HepG2 (cell line): ENCODE results near the gene WDR19. TPM values are rescaled to one million over a fixed set of nuclear protein-coding genes. Genes with fewer than 3 reads are reported as not detected.

Source experiments
- ATAC-seq: fragments of 200-7000 bp; cut with Tn5 transposase; 3 replicates; pipeline ENCODE4 v1.9.1; 2020; ENCODE audit warnings: mild to moderate bottlenecking, moderate library complexity
- BruUV-seq: library from RNA; stranded (reverse); fragments of 400-500 nt; replicated peaks from 2 replicates; lab custom pipeline; 2021; lab: Mats Ljungman, UMichigan
- CTCF ChIA-PET: fragments of 300-600 bp; formaldehyde crosslinking; extraction: SDS; loops from one replicate; lab custom pipeline; 2021; ENCODE audit warnings: low total read pairs, inconsistent platforms, low intra/inter-chr PET ratio; lab: Yijun Ruan, JAX
- POLR2A ChIA-PET: fragments of 350-600 bp; sonication (Branson Sonifier 250); formaldehyde crosslinking; loops from one replicate; lab custom pipeline; 2020; ENCODE audit warnings: antibody characterized with exemption, inconsistent platforms; lab: Yijun Ruan, JAX
- DNase-seq: peaks from one replicate; pipeline ENCODE4 v3.0.0-alpha.2; 2015; ENCODE audit warnings: low spot score
- FAIRE-seq: peaks from 3 replicates; lab custom pipeline; 2011; peaks lifted over from hg19 to GRCh38; lab: Jason Lieb, UNC
- H2AFZ ChIP-seq: one replicate; pipeline ENCODE4 v1.6.1; 2011; ENCODE audit warnings: low read length, inconsistent platforms
- H3K27ac ChIP-seq: fragments of 300-600 bp; 3 replicates; pipeline ENCODE4 v1.8.0; 2011; ENCODE audit warnings: mixed run types, mild to moderate bottlenecking, mixed read lengths, low read length, inconsistent platforms; ENCODE audit not compliant: insufficient read depth; ENCODE audit errors: extremely low read length
- H3K27me3 ChIP-seq, 2 experiments: fragments of 200-600 bp in 1 of 2; 2 replicates in 1 of 2; 3 replicates in 1 of 2; pipeline versions ENCODE4 v1.6.0 to v1.8.0; 2011; ENCODE audit warnings: low read length in 2 of 2, mild to moderate bottlenecking in 2 of 2, moderate library complexity in 2 of 2, inconsistent platforms in 1 of 2; ENCODE audit not compliant: insufficient read depth in 2 of 2, control insufficient read depth in 1 of 2
- H3K36me3 ChIP-seq, 2 experiments: fragments of 200-600 bp in 1 of 2; replicated peaks in 1 of 2; 2 replicates in 1 of 2; 3 replicates in 1 of 2; pipeline versions ENCODE4 v1.5.1 to v1.8.0; 2011; ENCODE audit warnings: low read length in 2 of 2, inconsistent platforms in 1 of 2; ENCODE audit not compliant: insufficient read depth in 2 of 2, control insufficient read depth in 1 of 2
- H3K4me1 ChIP-seq: 2 replicates; pipeline ENCODE4 v1.5.1; 2012; ENCODE audit warnings: low read length, inconsistent platforms; ENCODE audit not compliant: insufficient read depth
- H3K4me2 ChIP-seq: 2 replicates; pipeline ENCODE4 v1.6.0; 2011; ENCODE audit warnings: low read depth, low read length, inconsistent platforms
- H3K4me3 ChIP-seq, 3 experiments: fragments of 200-600 bp in 1 of 3; sonication (generic), shearing (Covaris generic) in 1 of 3; replicated peaks in 1 of 3; 2 replicates each; pipeline ENCODE4 v1.5.1; 2011 to 2016; ENCODE audit warnings: low read length in 3 of 3, inconsistent platforms in 2 of 3, low read depth in 2 of 3, mild to moderate bottlenecking in 2 of 3, control low read depth in 1 of 3, mixed read lengths in 1 of 3; ENCODE audit not compliant: insufficient read depth in 1 of 3
- H3K79me2 ChIP-seq: one replicate; pipeline ENCODE4 v1.6.1; 2011; ENCODE audit warnings: low read length, inconsistent platforms; ENCODE audit not compliant: insufficient read depth
- H3K9ac ChIP-seq: 2 replicates; pipeline ENCODE4 v1.6.0; 2011; ENCODE audit warnings: mild to moderate bottlenecking, low read depth, low read length, inconsistent platforms; ENCODE audit not compliant: insufficient read depth
- H3K9me3 ChIP-seq: 2 replicates; pipeline ENCODE4 v1.5.1; 2012; ENCODE audit warnings: mild to moderate bottlenecking, low read length
- H4K20me1 ChIP-seq: 2 replicates; pipeline ENCODE4 v1.6.0; 2011; ENCODE audit warnings: inconsistent platforms, mild to moderate bottlenecking, low read length, moderate library complexity; ENCODE audit not compliant: insufficient read depth
- ATF3 ChIP-seq: sonication (generic); formaldehyde crosslinking; IDR thresholded peaks from 2 replicates; pipeline ENCODE4 v1.4.0; 2020; ENCODE audit warnings: missing genetic modification reagents
- ATF7 ChIP-seq, 2 experiments: fragments of 450-650 bp in 1 of 2; sonication (generic) in 1 of 2; formaldehyde crosslinking in 1 of 2; IDR thresholded peaks; 2 replicates each; pipeline versions ENCODE4 v1.4.0 to v1.6.1; 2016 to 2020; ENCODE audit warnings: antibody characterized with exemption in 1 of 2, mild to moderate bottlenecking in 1 of 2, missing genetic modification reagents in 1 of 2
- BATF2 ChIP-seq: sonication (generic); formaldehyde crosslinking; IDR thresholded peaks from 2 replicates; pipeline ENCODE4 v1.8.0; 2022; ENCODE audit warnings: mild to moderate bottlenecking, missing genetic modification reagents, moderate library complexity
- CHD4 ChIP-seq: fragments of 200-600 bp; sonication (generic); IDR thresholded peaks from 2 replicates; pipeline ENCODE4 v1.7.0; 2017; ENCODE audit warnings: mild to moderate bottlenecking, low read length, borderline replicate concordance
- ETV6 ChIP-seq: sonication (generic); formaldehyde crosslinking; conservative IDR thresholded peaks from 2 replicates; pipeline ENCODE4 v1.4.0; 2020; ENCODE audit warnings: missing genetic modification reagents
- NCOA2 ChIP-seq: sonication (generic); formaldehyde crosslinking; IDR thresholded peaks from 2 replicates; pipeline ENCODE4 v1.8.0; 2022; ENCODE audit warnings: inconsistent platforms
- NFE2L2 ChIP-seq: fragments of 150-350 bp; IDR thresholded peaks from 2 replicates; pipeline ENCODE4 v1.6.1; 2014; ENCODE audit warnings: low read length
- PAF1 ChIP-seq: IDR thresholded peaks from 2 replicates; pipeline ENCODE4 v1.6.1; 2016; ENCODE audit warnings: missing genetic modification reagents, missing compliant biosample characterization
- PHB2 ChIP-seq: fragments of 450-650 bp; IDR thresholded peaks from 2 replicates; pipeline ENCODE4 v1.6.1; 2018; ENCODE audit not compliant: partially characterized antibody
- SIN3A ChIP-seq: IDR thresholded peaks from 2 replicates; pipeline ENCODE4 v1.6.1; 2011; ENCODE audit warnings: low read depth, mild to moderate bottlenecking, control low read depth, low read length, borderline replicate concordance
- TCF7L2 ChIP-seq: IDR thresholded peaks from 2 replicates; pipeline ENCODE4 v1.6.1; 2011; ENCODE audit warnings: mild to moderate bottlenecking, low read depth, low read length, moderate library complexity
- TEAD3 ChIP-seq: optimal IDR thresholded peaks from 2 replicates; pipeline ENCODE3; 2016; ENCODE audit warnings: borderline replicate concordance
- ZBTB49 ChIP-seq: sonication (generic); formaldehyde crosslinking; IDR thresholded peaks from 2 replicates; pipeline ENCODE4 v1.4.0; 2020; ENCODE audit warnings: missing genetic modification reagents, borderline replicate concordance
- ZNF143 ChIP-seq: sonication (generic); formaldehyde crosslinking; IDR thresholded peaks from 2 replicates; pipeline ENCODE4 v1.4.0; 2020; ENCODE audit warnings: missing genetic modification reagents
- ZNF225 ChIP-seq: sonication (generic); formaldehyde crosslinking; IDR thresholded peaks from 2 replicates; pipeline ENCODE4 v1.4.0; 2020; ENCODE audit warnings: mild to moderate bottlenecking, missing genetic modification reagents
- ZNF329 ChIP-seq: sonication (generic); formaldehyde crosslinking; IDR thresholded peaks from 2 replicates; pipeline ENCODE4 v1.9.0; 2021; ENCODE audit warnings: low read depth, mild to moderate bottlenecking, missing genetic modification reagents
- ZNF570 ChIP-seq: sonication (generic); formaldehyde crosslinking; IDR thresholded peaks from 2 replicates; pipeline ENCODE4 v1.4.0; 2020; ENCODE audit warnings: mild to moderate bottlenecking, missing genetic modification reagents, borderline replicate concordance
- ZNF83 ChIP-seq: sonication (generic); formaldehyde crosslinking; IDR thresholded peaks from 2 replicates; pipeline ENCODE4 v1.4.0; 2020; ENCODE audit warnings: missing genetic modification reagents, mild to moderate bottlenecking, borderline replicate concordance
- in situ Hi-C: cut with HindIII; loops from 2 replicates; pipeline ENCODE4 v1.10.0; 2017; ENCODE audit warnings: low pct_unique_long_range_greater_than_20kb; ENCODE audit not compliant: extremely low pct_ligation_motif_present
- intact Hi-C: fragments of 100-400 bp; cut with micrococcal nuclease; formaldehyde crosslinking; loops from one replicate; pipeline ENCODE4 v1.10.0; 2022; ENCODE audit not compliant: unreplicated experiment
- polyA plus RNA-seq, 8 experiments: library from polyadenylated mRNA; depleted of rRNA in 3 of 8; stranded (reverse) in 7 of 8; unstranded in 1 of 8; fragments of >200 nt; fragmentation: Illumina TruSeq in 4 of 8; extraction: Trizol in 4 of 8; gene quantifications; 2 replicates each; pipeline versions ENCODE4 v1.2.1 to v1.2.3, GENCODE V29; 2011 to 2016; ENCODE audit warnings: low read depth in 4 of 8, missing spikeins in 1 of 8, mixed read lengths in 1 of 8; ENCODE audit not compliant: insufficient read depth in 1 of 8
- total RNA-seq, 5 experiments: library from RNA; depleted of rRNA; stranded (reverse); fragments of >200 nt; fragmentation: Illumina TruSeq; extraction: Trizol; gene quantifications; 2 replicates each; pipeline ENCODE4 v1.2.3, GENCODE V29; 2016; ENCODE audit warnings: low read depth in 1 of 5

WDR19 gene
- total and polyA plus RNA-seq, 2 of the 13 experiments (the other 11 are each of a cell fraction or from before 2014, with no cell fraction given), result 22.9 to 34.1 TPM

GRCh38 chr4:39320381-39321115 is 138.2 kb downstream of the WDR19 start:
- peak; percentile 68 for FAIRE-seq
- TF ChIP-seq PAF1 (CRISPR knock-in tag), result no peak
- no peak for TF ChIP-seq ATF3 (CRISPR knock-in tag)
- TF ChIP-seq ZNF329 (CRISPR knock-in tag), result no peak
- no peak for TF ChIP-seq TCF7L2
- TF ChIP-seq TEAD3, result peak; percentile 42
- TF ChIP-seq ZBTB49 (CRISPR knock-in tag), result no peak
- TF ChIP-seq ZNF225 (CRISPR knock-in tag), result no peak
- TF ChIP-seq ZNF143, result no peak
- TF ChIP-seq PHB2, result no peak
- TF ChIP-seq ETV6 (CRISPR knock-in tag), result no peak
- no peak for TF ChIP-seq ATF7 (IDR thresholded peaks at IDR 0.05)
- TF ChIP-seq ATF7 (CRISPR knock-in tag; IDR thresholded peaks at IDR 0.05), result no peak
- TF ChIP-seq ZNF83 (CRISPR knock-in tag), result no peak
- TF ChIP-seq SIN3A, result no peak
- no peak for TF ChIP-seq BATF2
- no peak for TF ChIP-seq NFE2L2
- no peak for TF ChIP-seq ZNF570 (CRISPR knock-in tag)
- TF ChIP-seq CHD4, result no peak
- TF ChIP-seq NCOA2, result 0 out of 2 replicates have a peak, but pooled peaks have one; percentile 30

More at GRCh38 chr4:39320381-39321115, 138.2 kb downstream of the WDR19 start:
- ChIA-PET CTCF (no interaction called here), POLR2A (interaction anchor here (0.7 to 1.3 kb wide), 4 partner anchors 45 to 1160 kb away, joined by 3 to 5 read pairs (median 4); partner anchors contain the start of genes KLB and RFC1)
- Histone ChIP-seq H3K9me3 (no peaks in the 10 kb centered on the region), H3K79me2 (peaks cover 5% of the 10 kb centered on the region), H3K9ac (no peak overlapping the region), H3K4me1 (peaks cover 42% of the 10 kb centered on the region), H3K36me3 (peaks cover 5 to 60% of the 10 kb centered on the region in 2 experiments), H2AFZ (no peak overlapping the region), H3K4me3 (no peak overlapping the region), H4K20me1 (no peaks in the 10 kb centered on the region), H3K27me3 (no peaks in the 10 kb centered on the region), H3K4me2 (peak overlapping the region; percentile 9; the same call in 1 of the 2 replicates), H3K27ac (peak overlapping the region; percentile 7)
- BruUV-seq, result no TSS peak
- DNase-seq (no peak), ATAC-seq (no peak)
- in situ Hi-C loops (no loop called here), intact Hi-C loops (no loop called here)
